ENCODE results near the gene SLC9C2.
"Not testable (repeated sequence)": the region's sequence is repeated elsewhere in the genome, so short reads cannot be mapped to it uniquely, and the experiment has no call there.

SLC9C2 gene

DNA sequence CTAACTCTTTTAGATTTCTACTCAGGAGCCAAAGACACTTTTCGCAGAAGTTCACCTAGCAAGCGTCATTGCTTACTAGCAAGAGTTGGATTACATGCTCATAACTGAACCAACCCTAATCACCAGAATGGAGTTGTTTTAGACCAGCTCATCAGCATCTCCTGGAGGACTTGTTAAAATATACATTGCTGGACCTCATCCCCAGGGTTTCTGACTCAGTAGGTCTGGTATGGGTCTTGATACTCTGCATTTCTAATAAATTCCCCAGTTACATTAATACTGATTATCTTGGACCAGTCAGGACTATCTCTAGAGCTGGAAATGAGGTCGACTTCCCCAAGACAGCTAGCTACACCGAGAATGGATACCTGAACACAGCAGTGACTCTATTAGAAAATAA lies 135.4 kb downstream of the SLC9C2 start:
- ATAC-seq: no peak
- TF ChIP-seq CSDC2 (CRISPR knock-in tag; IDR thresholded peaks at IDR 0.05) (no peak), ZNF565 (CRISPR knock-in tag; conservative IDR thresholded peaks at IDR 0.05; ENCODE audit: low read depth) (no peak), ZNF8 (CRISPR knock-in tag; IDR thresholded peaks at IDR 0.05) (no peak), GLIS3 (CRISPR knock-in tag; IDR thresholded peaks at IDR 0.05) (no peak), OSR1 (CRISPR knock-in tag; IDR thresholded peaks at IDR 0.05) (no peak), ARNTL (CRISPR knock-in tag; IDR thresholded peaks at IDR 0.05; ENCODE audit: borderline replicate concordance, low read depth) (no peak), ZC3H10 (CRISPR knock-in tag; IDR thresholded peaks at IDR 0.05) (no peak), ESRRG (CRISPR knock-in tag; IDR thresholded peaks at IDR 0.05) (no peak)
- TF ChIP-seq, protein P1, sequence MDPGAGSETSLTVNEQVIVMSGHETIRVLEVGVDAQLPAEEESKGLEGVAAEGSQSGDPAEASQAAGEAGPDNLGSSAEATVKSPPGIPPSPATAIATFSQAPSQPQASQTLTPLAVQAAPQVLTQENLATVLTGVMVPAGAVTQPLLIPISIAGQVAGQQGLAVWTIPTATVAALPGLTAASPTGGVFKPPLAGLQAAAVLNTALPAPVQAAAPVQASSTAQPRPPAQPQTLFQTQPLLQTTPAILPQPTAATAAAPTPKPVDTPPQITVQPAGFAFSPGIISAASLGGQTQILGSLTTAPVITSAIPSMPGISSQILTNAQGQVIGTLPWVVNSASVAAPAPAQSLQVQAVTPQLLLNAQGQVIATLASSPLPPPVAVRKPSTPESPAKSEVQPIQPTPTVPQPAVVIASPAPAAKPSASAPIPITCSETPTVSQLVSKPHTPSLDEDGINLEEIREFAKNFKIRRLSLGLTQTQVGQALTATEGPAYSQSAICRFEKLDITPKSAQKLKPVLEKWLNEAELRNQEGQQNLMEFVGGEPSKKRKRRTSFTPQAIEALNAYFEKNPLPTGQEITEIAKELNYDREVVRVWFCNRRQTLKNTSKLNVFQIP (CRISPR knock-in tag; IDR thresholded peaks at IDR 0.05; ENCODE audit: borderline replicate concordance, low read depth): no peak
- TF ChIP-seq, protein P2, sequence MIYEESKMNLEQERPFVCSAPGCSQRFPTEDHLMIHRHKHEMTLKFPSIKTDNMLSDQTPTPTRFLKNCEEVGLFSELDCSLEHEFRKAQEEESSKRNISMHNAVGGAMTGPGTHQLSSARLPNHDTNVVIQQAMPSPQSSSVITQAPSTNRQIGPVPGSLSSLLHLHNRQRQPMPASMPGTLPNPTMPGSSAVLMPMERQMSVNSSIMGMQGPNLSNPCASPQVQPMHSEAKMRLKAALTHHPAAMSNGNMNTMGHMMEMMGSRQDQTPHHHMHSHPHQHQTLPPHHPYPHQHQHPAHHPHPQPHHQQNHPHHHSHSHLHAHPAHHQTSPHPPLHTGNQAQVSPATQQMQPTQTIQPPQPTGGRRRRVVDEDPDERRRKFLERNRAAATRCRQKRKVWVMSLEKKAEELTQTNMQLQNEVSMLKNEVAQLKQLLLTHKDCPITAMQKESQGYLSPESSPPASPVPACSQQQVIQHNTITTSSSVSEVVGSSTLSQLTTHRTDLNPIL (CRISPR knock-in tag; IDR thresholded peaks at IDR 0.05; ENCODE audit: low read depth): no peak

DNA sequence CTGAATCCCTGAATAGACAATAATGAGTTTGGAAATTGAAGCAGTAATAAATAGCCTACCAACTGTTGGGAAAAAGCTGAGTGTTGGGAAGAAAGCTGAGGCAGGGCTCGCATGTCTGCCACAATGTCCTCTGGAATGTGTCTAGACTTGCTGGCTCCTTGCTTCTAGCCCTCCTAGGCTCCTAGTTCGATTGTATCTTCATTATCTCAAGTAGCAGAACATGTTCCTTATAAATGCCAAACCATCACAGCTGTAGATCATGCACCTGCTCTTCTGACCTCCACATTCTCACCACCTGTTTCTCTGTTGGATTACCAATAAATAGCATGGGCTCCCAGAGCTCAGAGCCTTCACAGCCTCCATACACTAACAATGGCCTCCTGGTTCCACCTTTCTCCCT lies 138.7 kb downstream of the SLC9C2 start:
- not testable (repeated sequence) for ATAC-seq

DNA sequence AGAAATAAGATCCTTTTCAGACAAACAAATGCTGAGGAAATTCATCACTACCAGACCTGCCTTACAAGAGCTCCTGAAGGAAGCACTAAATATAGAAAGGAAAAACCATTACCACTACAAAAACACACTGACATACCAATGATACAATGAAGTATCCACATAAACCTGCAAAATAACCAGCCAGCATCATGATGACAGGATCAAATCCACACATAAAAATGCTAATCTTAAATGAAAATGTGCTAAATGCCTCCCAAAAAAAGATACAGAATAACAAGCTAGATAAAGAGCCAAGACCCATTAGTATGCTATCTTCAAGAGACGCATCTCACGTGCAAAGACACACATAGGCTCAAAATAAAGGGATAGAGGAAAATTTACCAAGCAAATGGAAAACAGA lies 140.2 kb downstream of the SLC9C2 start:
- ATAC-seq: not testable (repeated sequence)

DNA sequence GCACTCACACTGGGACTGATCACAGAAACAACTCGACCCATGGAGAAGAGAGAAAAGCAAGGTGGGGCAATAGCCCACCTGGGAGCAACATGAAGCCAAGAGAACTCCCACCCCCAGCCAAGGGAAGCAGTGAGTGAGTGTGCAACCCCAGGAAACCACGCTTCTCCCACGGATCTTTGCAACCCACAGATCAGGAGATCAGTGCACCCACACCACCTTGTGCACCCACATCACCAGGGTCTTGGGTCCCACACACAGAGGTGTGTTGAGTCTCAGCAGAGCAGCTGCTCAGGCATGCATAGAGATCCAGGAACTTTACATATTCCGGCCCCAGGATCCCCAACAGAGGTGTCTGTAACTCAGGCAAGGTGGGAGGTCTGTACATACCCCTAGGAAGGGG lies 143.0 kb downstream of the SLC9C2 start:
- no peak for ATAC-seq
- TF ChIP-seq PPARA (CRISPR knock-in tag; IDR thresholded peaks at IDR 0.05; ENCODE audit: borderline replicate concordance) (no peak), ZFP3 (CRISPR knock-in tag; IDR thresholded peaks at IDR 0.05) (no peak), TCF4 (CRISPR knock-in tag; IDR thresholded peaks at IDR 0.05; ENCODE audit: borderline replicate concordance) (no peak), GLIS3 (CRISPR knock-in tag; IDR thresholded peaks at IDR 0.05) (no peak), ESRRG (CRISPR knock-in tag; IDR thresholded peaks at IDR 0.05) (no peak), ZNF70 (CRISPR knock-in tag; IDR thresholded peaks at IDR 0.05) (no peak), RARB (CRISPR knock-in tag; IDR thresholded peaks at IDR 0.05) (no peak), ZNF8 (CRISPR knock-in tag; IDR thresholded peaks at IDR 0.05) (no peak), OSR1 (CRISPR knock-in tag; IDR thresholded peaks at IDR 0.05) (no peak), ISL1 (CRISPR knock-in tag; IDR thresholded peaks at IDR 0.05) (no peak), ARNTL (CRISPR knock-in tag; IDR thresholded peaks at IDR 0.05; ENCODE audit: borderline replicate concordance, low read depth) (no peak), ZNF565 (CRISPR knock-in tag; conservative IDR thresholded peaks at IDR 0.05; ENCODE audit: low read depth) (no peak), BACH2 (CRISPR knock-in tag; IDR thresholded peaks at IDR 0.05; ENCODE audit: borderline replicate concordance) (no peak), ZC3H10 (CRISPR knock-in tag; IDR thresholded peaks at IDR 0.05) (no peak), SNAI2 (CRISPR knock-in tag; IDR thresholded peaks at IDR 0.05) (no peak), CSDC2 (CRISPR knock-in tag; IDR thresholded peaks at IDR 0.05) (no peak)
- TF ChIP-seq, protein P1 (CRISPR knock-in tag; IDR thresholded peaks at IDR 0.05; ENCODE audit: borderline replicate concordance, low read depth): no peak
- TF ChIP-seq, protein P3, sequence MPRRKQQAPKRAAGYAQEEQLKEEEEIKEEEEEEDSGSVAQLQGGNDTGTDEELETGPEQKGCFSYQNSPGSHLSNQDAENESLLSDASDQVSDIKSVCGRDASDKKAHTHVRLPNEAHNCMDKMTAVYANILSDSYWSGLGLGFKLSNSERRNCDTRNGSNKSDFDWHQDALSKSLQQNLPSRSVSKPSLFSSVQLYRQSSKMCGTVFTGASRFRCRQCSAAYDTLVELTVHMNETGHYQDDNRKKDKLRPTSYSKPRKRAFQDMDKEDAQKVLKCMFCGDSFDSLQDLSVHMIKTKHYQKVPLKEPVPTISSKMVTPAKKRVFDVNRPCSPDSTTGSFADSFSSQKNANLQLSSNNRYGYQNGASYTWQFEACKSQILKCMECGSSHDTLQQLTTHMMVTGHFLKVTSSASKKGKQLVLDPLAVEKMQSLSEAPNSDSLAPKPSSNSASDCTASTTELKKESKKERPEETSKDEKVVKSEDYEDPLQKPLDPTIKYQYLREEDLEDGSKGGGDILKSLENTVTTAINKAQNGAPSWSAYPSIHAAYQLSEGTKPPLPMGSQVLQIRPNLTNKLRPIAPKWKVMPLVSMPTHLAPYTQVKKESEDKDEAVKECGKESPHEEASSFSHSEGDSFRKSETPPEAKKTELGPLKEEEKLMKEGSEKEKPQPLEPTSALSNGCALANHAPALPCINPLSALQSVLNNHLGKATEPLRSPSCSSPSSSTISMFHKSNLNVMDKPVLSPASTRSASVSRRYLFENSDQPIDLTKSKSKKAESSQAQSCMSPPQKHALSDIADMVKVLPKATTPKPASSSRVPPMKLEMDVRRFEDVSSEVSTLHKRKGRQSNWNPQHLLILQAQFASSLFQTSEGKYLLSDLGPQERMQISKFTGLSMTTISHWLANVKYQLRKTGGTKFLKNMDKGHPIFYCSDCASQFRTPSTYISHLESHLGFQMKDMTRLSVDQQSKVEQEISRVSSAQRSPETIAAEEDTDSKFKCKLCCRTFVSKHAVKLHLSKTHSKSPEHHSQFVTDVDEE (CRISPR knock-in tag; IDR thresholded peaks at IDR 0.05): no peak
- TF ChIP-seq, protein P2 (CRISPR knock-in tag; IDR thresholded peaks at IDR 0.05; ENCODE audit: low read depth): no peak
- TF ChIP-seq, protein P4, sequence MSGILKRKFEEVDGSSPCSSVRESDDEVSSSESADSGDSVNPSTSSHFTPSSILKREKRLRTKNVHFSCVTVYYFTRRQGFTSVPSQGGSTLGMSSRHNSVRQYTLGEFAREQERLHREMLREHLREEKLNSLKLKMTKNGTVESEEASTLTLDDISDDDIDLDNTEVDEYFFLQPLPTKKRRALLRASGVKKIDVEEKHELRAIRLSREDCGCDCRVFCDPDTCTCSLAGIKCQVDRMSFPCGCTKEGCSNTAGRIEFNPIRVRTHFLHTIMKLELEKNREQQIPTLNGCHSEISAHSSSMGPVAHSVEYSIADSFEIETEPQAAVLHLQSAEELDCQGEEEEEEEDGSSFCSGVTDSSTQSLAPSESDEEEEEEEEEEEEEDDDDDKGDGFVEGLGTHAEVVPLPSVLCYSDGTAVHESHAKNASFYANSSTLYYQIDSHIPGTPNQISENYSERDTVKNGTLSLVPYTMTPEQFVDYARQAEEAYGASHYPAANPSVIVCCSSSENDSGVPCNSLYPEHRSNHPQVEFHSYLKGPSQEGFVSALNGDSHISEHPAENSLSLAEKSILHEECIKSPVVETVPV (CRISPR knock-in tag; IDR thresholded peaks at IDR 0.05): no peak
